Muscle layer of duodenum (tissue), 2 donors: Measurements from ENCODE around the gene ZNF189.

Experiments used
- H3K27ac ChIP-seq: one replicate; pipeline ENCODE4 v1.7.0; 2013; ENCODE audit warnings: mild to moderate bottlenecking, low read length
- H3K27me3 ChIP-seq: one replicate; pipeline ENCODE4 v1.7.0; 2013; ENCODE audit warnings: low read depth, mild to moderate bottlenecking, control low read depth, low read length
- H3K36me3 ChIP-seq, 2 donors: one replicate each; pipeline ENCODE4 v1.7.0; 2013; ENCODE audit warnings: low read length in 2 of 2, control low read depth in 1 of 2, mild to moderate bottlenecking in 1 of 2; ENCODE audit not compliant: insufficient read depth in 2 of 2, control insufficient read depth in 1 of 2
- H3K4me1 ChIP-seq, 2 donors: one replicate each; pipeline ENCODE4 v1.7.0; 2013; ENCODE audit warnings: low read length in 2 of 2, mild to moderate bottlenecking in 2 of 2, control low read depth in 1 of 2, moderate library complexity in 1 of 2; ENCODE audit not compliant: insufficient read depth in 2 of 2, control insufficient read depth in 1 of 2
- H3K4me3 ChIP-seq, 2 donors: one replicate each; pipeline ENCODE4 v1.7.0; 2013; ENCODE audit warnings: low read length in 2 of 2, low read depth in 1 of 2, mild to moderate bottlenecking in 1 of 2
- H3K9me3 ChIP-seq, 2 donors: one replicate each; pipeline ENCODE4 v1.7.0; 2013; ENCODE audit warnings: low read length in 2 of 2, control low read depth in 1 of 2, mild to moderate bottlenecking in 1 of 2; ENCODE audit not compliant: control insufficient read depth in 1 of 2
- donor health status: healthy.

The ZNF189 gene

GRCh38 chr9:101427957-101428655 is 29.5 kb downstream of the ZNF189 start:
- H3K36me3 ChIP-seq = no peaks in the 10 kb centered on the region
- no peak overlapping the region for H3K4me3 ChIP-seq
- H3K27me3 ChIP-seq = no peaks in the 10 kb centered on the region
- H3K4me1 ChIP-seq = no peaks in the 10 kb centered on the region
- H3K27ac ChIP-seq = no peak overlapping the region
- H3K9me3 ChIP-seq = no peaks in the 10 kb centered on the region

DNA sequence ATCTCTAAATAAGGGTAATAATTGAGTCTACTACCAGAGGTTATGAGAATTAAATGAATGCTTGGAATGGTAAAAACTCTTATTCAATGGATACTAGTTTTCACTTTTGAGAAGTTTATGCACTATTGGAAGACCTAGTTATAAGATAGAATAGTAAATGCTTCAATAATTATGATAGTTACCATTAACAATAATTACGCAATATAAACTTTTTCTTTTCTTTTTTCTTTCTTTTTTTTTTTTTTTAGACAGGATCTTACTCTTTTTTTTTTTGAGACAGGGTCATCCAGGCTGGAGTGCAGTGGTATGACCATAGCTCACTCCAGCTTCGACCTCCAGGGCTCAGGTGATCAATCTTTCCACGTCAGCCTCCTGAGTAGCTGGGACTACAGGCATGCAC is 30.3 kb downstream of the ZNF189 start:
- Histone ChIP-seq H3K36me3 (no peaks in the 10 kb centered on the region), H3K4me1 (no peaks in the 10 kb centered on the region), H3K27ac (no peak overlapping the region), H3K27me3 (no peaks in the 10 kb centered on the region), H3K4me3 (no peak overlapping the region), H3K9me3 (no peaks in the 10 kb centered on the region)

DNA sequence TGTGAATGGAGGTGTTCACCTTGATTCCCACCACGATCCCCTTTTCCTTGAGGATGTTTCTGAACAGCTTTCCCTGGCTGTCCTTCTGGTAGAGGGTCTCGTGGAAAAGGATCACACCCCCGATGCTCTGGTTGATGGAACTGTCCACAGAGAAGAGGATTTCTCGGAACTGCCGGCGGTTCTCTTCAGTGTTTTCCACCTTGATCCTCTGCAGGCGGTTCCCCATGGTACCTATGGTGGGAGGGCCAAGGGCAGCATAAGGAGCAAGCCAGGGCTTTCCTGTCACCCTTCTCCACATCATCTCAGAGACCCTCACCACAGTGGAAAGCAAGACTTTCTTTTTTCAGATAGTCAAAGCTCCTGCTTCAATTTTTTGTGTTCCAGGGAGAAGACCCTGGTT is 31.1 kb downstream of the ZNF189 start:
- Histone ChIP-seq H3K27me3 (no peaks in the 10 kb centered on the region), H3K27ac (no peak overlapping the region), H3K4me3 (no peak overlapping the region), H3K9me3 (no peaks in the 10 kb centered on the region), H3K4me1 (no peaks in the 10 kb centered on the region), H3K36me3 (no peaks in the 10 kb centered on the region)

- no peak overlapping the region for H3K4me3 ChIP-seq
Observed at GRCh38 chr9:101432171-101432570, 33.5 kb downstream of the ZNF189 start.

GRCh38 chr9:101432740-101433139 is 34.1 kb downstream of the ZNF189 start:
- Histone ChIP-seq H3K4me1 (no peaks in the 10 kb centered on the region), H3K9me3 (no peaks in the 10 kb centered on the region), H3K27ac (no peak overlapping the region), H3K27me3 (no peaks in the 10 kb centered on the region), H3K4me3 (peak overlapping the region in 1 of 2 donors; percentile 1), H3K36me3 (no peaks in the 10 kb centered on the region)

More at GRCh38 chr9:101432171-101432570, 33.5 kb downstream of the ZNF189 start:
- H3K27ac ChIP-seq = peak overlapping the region; percentile 14
- no peaks in the 10 kb centered on the region for H3K9me3 ChIP-seq
- H3K4me1 ChIP-seq = no peaks in the 10 kb centered on the region
- H3K36me3 ChIP-seq = no peaks in the 10 kb centered on the region
- no peaks in the 10 kb centered on the region for H3K27me3 ChIP-seq

DNA sequence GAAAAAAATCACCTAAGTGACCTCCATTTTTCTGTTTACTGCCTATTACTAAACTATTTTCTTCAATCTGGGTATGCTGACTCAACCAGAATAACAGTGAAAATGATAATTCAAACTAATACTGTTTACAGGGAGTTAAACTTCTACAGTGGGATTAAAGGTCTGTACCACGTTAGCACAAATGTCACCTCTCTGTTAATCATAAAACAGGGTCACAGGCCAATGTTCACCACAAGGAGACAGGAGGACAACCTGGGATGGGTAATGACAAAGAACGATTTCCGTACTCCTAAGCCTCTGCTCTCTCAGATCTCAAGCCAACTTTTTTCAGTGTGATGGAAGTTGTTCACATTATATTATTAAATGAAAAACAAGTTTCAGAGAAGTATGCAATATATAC is 34.6 kb downstream of the ZNF189 start:
- H3K4me1 ChIP-seq = no peaks in the 10 kb centered on the region
- no peaks in the 10 kb centered on the region for H3K36me3 ChIP-seq
- H3K4me3 ChIP-seq = peak overlapping the region in 1 of 2 donors; percentile 1
- H3K27me3 ChIP-seq = no peaks in the 10 kb centered on the region
- no peak overlapping the region for H3K27ac ChIP-seq
- H3K9me3 ChIP-seq = no peaks in the 10 kb centered on the region

- Histone ChIP-seq H3K4me3 (peak overlapping the region in 1 of 2 donors; percentile 48), H3K27ac (peak overlapping the region; percentile 72), H3K27me3 (no peaks in the 10 kb centered on the region), H3K9me3 (no peaks in the 10 kb centered on the region), H3K4me1 (no peaks in the 10 kb centered on the region), H3K36me3 (no peaks in the 10 kb centered on the region)
Observed at GRCh38 chr9:101434998-101435397, 36.3 kb downstream of the ZNF189 start.

DNA sequence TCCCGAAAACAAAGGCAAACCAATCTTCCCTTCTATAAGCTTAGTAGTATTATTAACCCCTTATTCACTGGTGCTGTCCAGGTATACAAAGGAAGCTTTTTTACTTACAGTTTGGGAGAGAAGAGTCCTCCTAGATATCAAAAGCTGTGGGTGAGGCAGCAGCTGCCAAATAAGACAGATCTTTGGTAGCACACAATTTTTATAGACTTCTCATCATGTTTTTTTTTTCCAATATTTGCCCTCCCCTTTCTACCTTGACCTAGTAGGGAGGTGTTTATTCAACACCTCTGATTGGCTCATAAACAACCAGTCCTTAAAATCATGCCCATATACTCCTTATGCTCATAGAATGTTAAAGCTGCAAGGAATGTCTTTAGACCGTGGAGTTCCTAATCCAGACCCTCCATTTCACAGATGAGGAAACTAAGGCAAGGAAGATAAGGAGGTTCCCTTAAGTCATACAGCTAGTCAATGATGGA is 37.0 kb downstream of the ZNF189 start, which contains the start of gene ALDOB:
Gene ALDOB (minus strand): TSS at position 174 of the 479 bp plus-strand sequence. CDS start 4,887 bp downstream, outside the sequence.
- Histone ChIP-seq H3K36me3 (no peaks in the 10 kb centered on the region), H3K27me3 (no peaks in the 10 kb centered on the region), H3K4me3 (peak within 1 kb of the TSS in 1 of 2 donors; percentile 48), H3K9me3 (no peaks in the 10 kb centered on the region), H3K27ac (peak within 1 kb of the TSS; percentile 72), H3K4me1 (no peaks in the 10 kb centered on the region)

DNA sequence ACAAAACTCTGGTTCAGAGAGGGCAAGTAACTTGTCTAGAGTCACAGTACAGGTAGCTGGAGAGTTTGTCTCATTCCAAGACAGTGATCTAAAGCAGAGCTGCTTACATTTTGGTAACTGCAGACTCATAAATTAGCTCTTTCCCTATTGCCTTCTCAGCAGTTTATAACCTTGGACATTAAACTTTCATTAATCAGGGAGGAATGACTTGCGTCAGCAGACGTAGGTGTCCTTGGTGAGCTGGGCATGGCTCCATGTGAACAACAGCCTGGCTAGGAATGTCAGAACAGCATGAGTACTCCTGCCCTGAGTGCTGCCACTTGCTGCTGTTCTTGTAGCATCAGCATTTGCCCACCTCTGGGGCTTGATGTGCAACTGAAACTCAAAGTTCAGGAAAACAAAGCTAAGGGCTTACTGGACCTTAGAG is 39.2 kb downstream of the ZNF189 start:
- no peaks in the 10 kb centered on the region for H3K27me3 ChIP-seq
- H3K4me1 ChIP-seq = no peaks in the 10 kb centered on the region
- peak overlapping the region; percentile 85 for H3K27ac ChIP-seq
- no peak overlapping the region for H3K4me3 ChIP-seq
- no peaks in the 10 kb centered on the region for H3K9me3 ChIP-seq
- H3K36me3 ChIP-seq = no peaks in the 10 kb centered on the region

GRCh38 chr9:101438523-101438922 is 39.9 kb downstream of the ZNF189 start:
- Histone ChIP-seq H3K9me3 (no peaks in the 10 kb centered on the region), H3K36me3 (no peaks in the 10 kb centered on the region), H3K4me3 (no peak overlapping the region), H3K4me1 (peaks cover 0 to under 1% of the 10 kb centered on the region in 2 donors), H3K27me3 (no peaks in the 10 kb centered on the region), H3K27ac (peak overlapping the region; percentile 85)

- no peaks in the 10 kb centered on the region for H3K36me3 ChIP-seq
- H3K27ac ChIP-seq = peak overlapping the region; percentile 81
- no peak overlapping the region for H3K4me3 ChIP-seq
- no peaks in the 10 kb centered on the region for H3K27me3 ChIP-seq
- no peaks in the 10 kb centered on the region for H3K9me3 ChIP-seq
- H3K4me1 ChIP-seq = peaks cover 0 to 6% of the 10 kb centered on the region in 2 donors
Observed at GRCh38 chr9:101440714-101441230, 42.1 kb downstream of the ZNF189 start.
